ENCODE data around the gene TBC1D21.
"Not testable (repeated sequence)": the region's sequence is repeated elsewhere in the genome, so short reads cannot be mapped to it uniquely, and the experiment has no call there.

TBC1D21 gene

DNA sequence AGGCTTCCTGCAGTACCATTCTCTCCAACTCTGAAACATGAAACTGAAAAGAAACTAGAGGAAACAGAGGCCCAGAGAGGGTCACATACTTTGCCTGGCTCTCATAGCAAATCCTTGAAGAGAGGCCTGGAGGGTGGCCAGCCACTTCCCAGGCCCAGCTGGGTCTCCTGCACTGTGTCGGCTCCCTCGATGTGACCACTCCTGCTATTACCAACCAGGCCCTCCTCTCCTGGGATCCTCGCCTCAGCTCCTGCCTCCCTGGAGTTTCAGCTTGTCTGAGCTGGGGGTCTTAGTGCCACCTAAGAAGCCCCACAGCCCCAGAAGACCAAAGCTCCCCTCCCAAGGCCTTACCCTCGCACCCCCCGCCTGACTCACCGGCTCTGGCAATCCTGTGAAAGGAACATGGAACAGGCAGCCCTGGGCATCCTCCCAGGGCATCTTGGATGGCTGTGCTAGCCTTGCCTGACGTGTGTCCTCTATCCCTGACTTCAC, 57.5 kb downstream of the TBC1D21 start:
- DNase-seq = no peak

DNA sequence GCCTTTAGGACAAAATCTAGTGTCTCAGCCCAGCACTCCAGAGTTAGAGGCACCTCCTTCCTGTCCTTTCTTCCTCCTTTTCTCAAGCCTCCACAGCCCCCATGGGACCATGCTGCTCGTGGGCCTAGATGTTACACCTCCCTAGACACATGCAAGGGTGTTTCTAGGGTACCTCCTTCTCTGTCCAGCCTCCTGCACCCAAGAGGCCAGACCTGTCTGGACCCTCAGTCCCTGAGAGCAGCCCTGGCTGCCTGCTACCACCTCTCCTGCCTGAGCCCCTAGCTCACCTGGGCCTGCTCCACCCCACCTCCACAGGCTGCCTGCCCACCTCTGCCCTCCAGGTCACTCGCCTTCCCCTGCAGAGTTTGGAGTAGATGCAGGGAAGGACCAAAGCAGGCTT, 58.1 kb downstream of the TBC1D21 start:
- no peak for DNase-seq

DNA sequence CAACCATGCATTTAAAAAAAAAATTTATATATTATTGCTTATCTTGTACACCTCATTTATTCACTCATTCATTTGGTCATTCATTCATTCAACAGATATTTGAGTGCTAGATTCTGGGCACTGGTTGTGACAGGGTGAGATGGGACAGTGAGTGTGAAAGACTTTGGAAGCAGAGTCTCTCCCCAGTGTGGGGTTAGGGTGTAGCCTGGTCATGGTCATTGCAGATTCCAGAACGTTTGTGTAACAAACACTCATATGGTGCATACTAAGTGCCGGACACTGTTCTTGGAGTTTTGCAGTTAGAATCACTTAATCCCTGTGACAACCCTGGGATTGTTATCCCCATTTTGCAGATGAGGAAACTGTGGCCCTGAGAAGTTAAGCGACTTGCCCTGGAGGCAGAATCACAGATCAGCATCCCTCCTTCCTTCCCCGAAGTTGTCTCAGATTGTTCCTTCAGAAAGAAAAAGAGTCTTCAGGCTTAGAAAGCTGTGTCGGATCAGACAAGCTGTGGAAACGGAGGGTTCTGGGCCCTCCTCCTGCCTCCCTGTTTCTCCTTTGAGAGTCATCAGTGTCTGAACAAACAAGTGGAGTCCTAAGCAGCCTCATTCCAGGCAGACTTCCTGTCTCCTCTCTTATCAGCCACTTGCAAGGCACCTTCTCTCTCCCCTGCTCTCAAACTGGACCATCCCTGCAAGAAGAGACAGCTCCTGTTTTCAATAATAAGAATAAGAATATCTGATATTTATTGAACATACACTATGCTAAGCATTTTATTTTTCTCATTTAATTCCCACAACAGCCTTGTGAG, 59.2 kb downstream of the TBC1D21 start:
- no peak for DNase-seq

DNA sequence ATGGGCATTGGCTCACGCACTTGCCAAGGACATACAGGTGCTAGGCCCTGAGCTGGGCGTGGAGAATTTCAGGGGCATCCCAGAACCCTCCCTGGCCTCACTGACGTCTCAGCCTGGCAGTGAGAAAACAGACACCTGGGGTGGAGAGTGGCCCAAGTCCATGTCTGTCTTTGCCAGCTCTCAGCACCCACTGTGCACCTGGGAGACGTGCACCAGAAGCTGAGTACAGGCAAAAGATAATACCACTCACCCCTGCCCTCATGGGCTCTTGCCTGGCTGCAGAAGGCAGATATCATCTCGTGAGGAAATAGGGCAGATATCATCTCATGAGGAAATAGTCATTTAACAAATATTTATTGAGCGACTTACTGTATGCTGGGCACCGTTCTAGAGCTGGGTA, 60.9 kb downstream of the TBC1D21 start:
- DNase-seq = no peak

DNA sequence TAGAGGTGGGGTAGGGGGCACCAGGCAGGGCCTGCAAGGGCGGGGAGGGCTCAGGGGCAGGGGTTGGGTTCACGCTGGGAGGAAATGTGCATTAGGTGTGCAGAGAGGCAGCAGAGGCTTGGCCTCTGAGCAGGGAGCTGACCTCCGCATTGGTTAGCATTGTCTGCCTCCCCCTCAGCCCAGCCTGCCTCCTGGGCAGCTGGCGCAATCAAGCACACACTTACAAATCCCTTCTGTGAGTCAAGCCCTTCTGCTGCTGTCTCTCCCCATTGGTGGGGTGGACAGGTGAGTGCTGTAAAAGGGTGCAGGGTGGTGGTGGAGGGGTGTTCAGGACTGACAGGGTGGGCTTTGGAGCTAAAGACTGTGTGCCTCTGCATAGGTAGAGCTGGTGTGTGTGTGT, 62.2 kb downstream of the TBC1D21 start:
- DNase-seq = no peak

DNA sequence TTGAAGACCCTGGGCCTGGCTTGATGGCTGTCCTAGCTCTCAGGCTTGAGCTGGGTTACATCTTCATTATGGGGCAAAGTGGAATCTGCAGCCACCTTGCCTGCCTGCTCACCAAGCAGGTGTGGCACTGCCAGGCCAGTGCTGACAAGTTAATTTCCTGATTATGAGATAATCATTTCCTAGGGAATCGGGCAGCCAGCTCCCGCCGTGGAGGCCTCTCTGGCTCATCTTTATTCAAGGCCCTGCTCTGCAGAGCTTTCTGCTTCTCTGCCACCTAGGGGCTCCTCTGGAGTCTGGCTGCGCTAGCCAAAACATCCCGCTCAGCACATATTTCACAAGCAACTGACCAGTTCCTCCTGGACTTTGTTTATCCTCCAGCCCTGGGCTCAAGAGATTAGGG, 62.8 kb downstream of the TBC1D21 start:
- no peak for DNase-seq

DNA sequence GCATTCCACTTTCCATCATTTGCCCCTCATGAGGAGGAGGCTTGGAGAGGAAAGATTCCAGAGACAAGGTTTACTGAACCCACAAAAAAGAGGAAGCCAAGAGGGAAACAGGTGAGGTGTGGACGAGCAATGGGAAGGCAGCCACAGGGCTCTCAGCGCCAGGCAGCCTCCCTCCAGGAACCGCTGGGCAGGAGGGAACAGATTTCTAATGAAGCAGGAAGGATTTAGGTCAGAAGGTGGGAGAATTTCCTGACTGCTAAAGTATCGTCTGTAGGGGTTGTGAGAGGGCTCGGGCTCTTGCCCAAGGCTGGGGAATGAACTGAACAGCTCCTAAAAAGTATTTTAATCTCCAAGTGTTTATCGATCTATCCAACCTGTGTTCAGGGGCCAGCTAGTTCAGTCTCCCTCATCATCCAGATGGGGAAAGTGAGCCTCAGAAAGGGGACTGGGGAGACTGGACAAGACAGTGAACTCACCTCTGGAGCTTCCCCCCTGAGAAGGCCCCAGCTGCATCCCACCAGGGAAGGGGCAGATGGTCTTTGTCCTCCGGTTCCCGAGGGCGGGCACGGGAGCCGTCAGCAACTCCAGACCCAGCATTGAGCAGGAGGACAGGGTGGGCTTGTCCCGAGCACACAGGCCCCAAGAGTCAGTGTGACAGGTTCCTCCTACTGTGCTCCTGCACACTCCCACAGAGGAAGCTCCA, 63.4 kb downstream of the TBC1D21 start:
- DNase-seq = no peak

DNA sequence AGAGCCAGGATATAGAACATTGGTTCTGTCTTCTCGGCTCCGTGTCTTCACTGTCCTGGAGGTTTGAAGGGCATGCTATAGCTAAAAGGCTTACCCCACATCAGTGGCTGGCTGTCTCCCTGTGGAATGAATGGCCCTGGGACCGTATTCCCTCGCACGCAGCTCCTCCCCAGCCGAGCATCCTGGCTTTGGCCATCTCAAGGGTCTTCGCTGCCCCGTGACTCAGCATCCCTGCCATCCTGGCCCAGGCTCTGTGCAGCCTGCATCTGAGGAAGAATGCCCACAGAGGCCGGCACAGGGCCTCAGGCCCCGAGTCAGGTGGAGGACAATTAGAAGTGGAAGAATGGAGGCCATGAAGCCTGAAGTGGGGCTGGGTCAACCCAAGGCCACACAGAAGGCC, 63.9 kb downstream of the TBC1D21 start:
- DNase-seq = no peak

DNA sequence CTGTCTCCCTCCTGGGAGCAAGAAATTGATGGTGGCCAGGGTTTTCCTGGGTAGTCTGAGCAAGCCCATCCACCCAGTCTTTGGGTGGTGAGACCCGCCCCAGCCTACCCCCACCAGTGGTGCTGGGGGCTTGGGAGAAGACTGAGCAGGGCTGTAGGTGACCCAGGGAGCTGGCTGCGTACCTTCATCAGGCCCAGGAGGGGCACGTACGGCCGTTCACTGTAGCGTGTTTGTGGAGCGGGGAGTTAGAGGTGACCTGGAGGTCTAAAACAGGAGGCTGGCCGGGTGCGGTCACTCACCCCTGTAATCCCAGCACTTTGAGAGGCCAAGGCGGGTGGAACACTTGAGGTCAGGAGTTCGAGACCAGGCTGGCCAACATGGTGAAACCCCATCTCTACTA, 64.4 kb downstream of the TBC1D21 start:
- DNase-seq = no peak

DNA sequence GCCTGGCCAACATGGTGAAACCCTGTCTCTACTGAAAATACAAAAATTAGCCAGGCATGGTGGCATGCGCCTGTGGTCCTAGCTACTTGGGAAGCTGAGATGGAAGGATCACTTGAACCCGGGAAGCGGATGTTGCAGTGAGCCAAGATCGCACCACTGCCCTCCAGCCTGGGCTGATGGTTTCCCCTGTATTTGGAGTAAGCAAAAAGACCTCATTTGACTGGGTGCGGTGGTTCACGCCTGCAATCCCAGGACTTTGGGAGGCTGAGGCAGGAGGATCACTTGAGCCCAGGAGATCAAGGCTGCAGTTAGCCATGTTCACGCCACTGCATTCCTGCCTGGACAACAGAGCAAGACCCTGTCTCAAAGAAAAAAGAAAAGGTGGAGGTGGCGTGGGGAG, 65.2 kb downstream of the TBC1D21 start:
- DNase-seq = not testable (repeated sequence)

Measured in stimulated activated CD4-positive, alpha-beta T cell treated with anti-CD3 and anti-CD28 coated beads, Interleukin-2, amount 100 ng/mL, for 48 hours (primary cell).